ENCODE data around the gene ZNF621.

GRCh38 chr3:40574050-40574449 lies 49.3 kb downstream of the ZNF621 start:
- no peak for TF ChIP-seq GATA2 (IDR thresholded peaks at IDR 0.05; ENCODE audit: low read depth, low read length)
- no peak for TF ChIP-seq GATA3 (IDR thresholded peaks at IDR 0.05; ENCODE audit: low read depth, low read length)

Measured in SH-SY5Y (cell line).